HG02759 (cell line): Measurements from ENCODE around the gene RNF5.
"Not testable (repeated sequence)": the region's sequence is repeated elsewhere in the genome, so short reads cannot be mapped to it uniquely, and the experiment has no call there.

Experiments used
- ATAC-seq: cut with Tn5 transposase; IDR thresholded peaks from one replicate; pipeline ENCODE4 v1.9.1; 2021; ENCODE audit warnings: mild to moderate bottlenecking, moderate library complexity; ENCODE audit not compliant: unreplicated experiment

Gene RNF5

DNA sequence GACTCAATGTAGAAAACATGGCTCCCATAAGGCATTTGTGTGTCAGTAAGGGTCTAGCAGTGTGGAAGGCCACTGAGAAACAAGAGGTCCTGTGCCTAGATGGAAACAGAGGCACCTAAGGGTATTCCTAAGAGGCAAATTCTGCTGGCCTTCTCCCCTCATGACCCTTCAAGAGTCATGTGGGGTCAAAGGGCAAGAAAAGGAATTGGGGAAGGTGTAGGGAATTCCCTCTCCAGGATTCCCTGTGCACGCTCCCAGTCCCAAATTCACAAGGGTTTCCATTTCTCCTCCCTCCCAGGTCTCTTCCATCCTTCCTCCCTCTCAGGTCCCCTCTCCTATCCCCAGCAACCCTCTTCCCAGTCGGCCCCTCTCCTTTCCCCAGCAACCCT lies 2.9 kb upstream of the RNF5 start:
- ATAC-seq = no peak

DNA sequence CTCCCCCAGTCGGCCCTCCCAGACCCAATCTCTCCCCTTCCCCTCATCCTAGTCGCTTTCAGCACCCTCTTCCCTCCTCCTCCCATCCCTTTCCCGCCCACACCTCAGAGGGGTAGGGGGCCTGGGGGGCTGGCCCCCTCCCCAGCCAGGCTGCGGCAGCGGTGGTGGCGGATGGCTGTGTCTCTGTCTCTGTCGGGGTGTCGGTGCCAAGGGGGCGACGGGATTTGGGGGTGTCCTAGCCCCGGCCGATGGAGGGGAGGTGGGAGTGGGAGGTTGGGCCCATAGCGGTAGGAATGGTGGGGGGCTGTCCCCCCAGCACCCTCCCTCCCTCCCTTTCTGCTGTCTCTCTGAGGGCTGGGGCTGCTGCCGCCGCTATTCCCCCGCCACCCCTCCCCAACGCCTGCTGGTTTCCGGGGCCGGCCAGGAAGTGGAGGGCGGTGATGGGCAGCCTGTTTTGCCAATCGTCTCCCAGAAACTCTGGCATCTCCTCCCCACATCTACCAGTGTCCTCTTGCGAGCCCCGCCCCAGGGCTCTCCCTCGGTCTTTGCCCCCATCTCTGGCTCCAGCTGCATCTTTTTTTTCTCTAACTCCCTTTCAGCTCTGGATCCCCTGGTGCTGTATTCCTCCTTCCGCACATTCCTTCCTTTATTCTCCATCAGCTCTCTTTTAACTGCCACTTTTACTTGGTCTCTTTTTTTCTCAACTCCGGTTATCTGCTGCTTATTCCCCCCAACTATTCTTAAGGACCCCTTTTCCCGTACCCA lies 2.3 kb upstream of the RNF5 start, which contains the start of gene AGPAT1:
Gene AGPAT1, minus strand, starts transcription at position 374 of the 765 bp plus-strand sequence. CDS start 4,588 bp downstream, outside the sequence.
- ATAC-seq = peak; percentile 47

DNA sequence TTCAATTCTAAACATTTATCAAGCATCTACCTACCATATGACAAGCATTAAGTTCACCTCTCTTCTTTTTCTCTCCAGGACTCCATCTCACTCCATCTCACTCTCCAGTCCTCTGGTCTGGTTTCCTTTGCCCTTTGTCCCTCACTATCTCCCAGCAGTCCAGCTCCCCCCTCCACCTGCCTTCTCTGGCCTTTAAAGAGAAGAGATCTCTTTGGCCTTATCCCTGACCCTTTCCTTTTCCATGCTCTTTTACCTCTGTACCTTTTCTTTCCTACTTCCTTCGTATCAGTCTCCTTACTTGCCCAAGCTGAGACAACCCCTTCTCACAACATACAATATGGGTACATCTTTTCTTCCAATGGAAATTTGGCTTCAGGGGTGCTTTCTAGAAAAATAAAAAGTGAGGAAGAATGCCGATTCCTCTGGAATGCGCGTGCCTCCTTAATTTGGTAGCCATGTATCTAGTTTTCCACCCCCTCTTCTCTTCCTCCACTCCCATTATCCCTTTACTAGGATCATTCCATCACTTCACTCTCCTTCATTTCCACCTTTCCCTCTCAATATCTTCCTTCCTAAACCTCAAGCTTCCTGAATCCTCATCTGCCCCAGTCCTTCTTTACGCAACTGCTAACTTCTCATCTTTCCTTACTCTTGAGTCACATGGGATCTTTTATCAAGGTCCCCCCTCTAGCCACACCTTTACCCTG lies 1.6 kb upstream of the RNF5 start:
- ATAC-seq = no peak

DNA sequence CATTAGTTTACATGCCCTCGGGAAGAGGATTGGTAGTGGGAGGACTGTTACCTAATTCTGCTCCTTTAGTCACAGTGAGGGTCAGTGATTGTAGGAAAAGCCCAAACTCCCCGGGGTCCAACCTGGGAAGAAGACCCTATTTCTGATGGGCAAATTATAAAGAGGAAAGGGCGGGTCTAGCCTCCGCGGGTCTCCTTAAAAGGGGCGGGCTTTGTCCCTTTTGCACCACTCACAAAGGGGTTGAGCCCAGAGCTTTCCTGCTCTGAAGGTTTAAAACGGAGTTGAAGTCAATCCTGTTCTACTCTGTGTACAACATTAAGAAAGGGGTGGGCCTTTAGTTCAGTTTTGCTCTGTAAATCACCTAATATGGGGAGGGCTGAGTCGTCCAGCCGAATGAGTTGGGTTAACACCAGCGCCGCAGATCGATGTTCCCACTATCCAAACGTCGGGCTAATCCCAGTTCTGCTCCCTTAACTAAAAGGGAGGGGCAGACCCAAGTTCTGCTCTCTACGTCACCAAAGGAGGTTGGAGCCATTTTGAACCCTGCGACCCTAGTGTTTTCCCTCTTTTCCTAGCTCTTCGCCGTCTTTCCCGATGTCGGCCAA lies 920 bp upstream of the RNF5 start:
- no peak for ATAC-seq

DNA sequence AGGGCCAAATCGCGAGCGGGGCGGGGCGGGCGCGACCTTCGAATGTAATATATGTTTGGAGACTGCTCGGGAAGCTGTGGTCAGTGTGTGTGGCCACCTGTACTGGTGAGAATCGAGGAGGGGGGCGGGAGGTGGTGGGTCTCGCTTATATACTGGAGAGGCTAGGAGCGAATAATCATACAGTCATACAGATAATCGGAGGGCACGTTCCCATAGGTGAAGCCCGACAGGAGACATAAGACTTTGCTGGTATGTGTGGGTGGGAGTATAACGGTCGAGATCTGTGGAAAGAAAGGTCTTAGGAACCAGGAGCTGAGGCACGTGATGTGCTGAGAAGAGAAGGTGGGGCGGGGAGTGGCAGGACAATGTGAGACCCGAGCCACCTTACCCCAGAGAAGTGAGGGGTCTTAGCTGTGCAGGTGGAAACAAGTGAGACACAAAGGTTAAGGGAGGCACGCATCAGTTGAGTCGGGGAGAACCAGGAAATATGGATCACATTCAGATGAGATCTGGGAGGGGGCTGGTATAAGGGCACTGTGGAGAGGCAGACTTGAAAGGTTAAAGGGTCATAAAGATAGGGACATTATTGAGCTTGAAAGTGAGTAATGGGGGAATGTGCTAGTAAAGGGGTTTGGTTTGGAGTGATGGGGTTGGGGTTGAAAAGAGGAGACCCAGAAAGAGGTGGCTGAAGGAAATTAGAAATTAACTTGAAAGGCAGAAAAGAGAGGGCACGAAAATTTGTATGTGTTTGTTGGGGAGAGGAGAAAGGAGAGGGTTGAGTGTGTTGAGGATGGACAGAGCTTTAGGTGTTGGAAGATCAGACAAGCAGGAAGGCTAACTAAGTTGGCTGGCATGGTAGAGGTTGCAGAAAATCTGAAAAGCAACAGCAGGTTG lies 589 bp downstream of the RNF5 start:
- no peak for ATAC-seq

DNA sequence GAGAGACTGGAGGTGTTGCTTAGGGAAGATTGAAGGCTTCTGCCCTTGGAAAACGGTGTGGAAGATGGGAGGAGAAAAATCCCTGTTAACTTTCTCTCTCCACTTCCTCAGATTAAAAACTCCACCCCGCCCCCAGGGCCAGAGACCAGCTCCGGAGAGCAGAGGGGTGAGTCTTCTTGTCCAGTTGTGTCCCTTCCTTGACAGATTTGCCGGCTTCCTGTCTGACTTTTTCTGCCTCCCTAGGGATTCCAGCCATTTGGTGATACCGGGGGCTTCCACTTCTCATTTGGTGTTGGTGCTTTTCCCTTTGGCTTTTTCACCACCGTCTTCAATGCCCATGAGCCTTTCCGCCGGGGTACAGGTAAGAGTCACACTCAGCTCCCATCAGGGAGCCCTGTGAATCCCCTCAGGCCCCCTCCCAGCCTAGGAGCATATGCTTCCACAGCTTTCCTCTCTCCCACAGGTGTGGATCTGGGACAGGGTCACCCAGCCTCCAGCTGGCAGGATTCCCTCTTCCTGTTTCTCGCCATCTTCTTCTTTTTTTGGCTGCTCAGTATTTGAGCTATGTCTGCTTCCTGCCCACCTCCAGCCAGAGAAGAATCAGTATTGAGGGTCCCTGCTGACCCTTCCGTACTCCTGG lies 1.7 kb downstream of the RNF5 start:
- ATAC-seq = no peak

DNA sequence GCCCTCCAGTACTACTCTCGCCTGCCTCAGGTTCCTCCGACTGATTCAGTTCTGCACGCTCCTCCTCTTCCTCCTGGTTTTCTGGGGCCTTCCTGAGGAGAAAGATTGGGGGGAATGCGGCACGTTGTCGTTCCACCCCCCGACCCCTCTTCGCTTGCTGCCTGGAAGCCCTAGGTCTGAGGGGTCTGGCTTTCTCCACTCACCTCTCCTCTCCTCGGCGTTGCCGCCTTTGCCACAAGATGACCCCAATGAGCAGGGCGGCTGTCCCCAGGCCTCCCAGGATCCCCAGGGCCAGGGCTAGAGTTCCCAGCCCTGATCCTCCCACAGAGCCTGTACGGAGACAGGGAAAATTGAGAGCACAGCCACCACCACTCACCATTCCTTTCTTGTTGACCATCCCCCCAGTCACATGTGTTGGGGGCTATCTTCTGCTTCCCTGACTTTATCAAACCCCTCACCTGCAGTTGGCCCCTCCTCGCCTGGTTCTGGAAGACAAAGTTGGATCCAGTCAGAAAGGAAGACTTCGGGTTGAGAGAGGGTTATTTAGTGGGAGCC lies 3.0 kb downstream of the RNF5 start:
- ATAC-seq = no peak

DNA sequence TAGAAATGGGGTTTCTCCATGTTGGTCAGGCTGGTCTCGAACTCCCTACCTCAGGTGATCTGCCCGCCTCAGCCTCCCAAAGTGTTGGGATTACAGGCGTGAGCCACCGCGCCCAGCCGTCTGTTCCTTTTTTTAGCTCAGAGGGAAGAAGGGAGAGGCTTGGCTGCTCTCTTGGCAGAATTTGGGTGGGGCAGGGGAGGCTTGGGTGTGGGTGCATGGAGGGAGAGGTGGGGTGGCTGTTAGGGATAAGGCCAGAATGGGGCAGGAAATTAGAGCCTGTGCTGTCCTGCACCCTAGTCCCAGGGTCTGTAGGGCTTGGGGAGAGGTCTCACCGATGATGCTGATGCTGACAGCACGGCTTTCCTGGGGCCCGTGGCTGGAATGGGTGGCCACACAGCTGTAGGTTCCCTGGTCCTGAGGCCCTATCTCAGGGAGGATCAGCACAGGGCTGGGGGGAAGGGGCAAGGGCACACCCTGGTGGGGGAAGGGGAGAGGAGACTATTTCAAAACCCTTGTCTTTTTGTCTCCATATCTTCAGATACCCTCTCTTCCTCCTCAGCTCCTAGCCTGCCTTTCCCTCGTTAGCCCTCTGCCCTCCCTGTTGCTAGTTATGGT lies 3.8 kb downstream of the RNF5 start:
- ATAC-seq = no peak

DNA sequence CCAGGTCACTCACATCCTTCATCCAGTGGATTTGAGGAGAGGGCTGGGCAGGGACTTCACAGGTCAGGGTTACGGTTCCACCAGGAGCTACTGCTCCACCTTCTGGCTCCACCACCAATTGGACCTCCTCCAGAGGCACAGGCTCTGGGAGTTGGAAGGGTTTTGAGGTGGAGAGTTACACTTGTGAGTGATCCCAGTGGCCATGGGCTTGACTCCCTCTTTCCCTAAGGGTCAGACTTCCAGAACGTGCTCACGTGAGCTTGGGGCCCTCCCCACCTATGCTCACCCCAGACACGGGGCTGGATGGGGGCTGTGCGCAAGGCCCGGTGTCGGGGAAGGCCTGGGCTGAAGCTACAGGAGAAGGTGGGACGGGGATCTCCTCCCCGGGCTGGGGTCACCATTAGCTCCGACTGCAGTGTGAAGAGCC lies 4.4 kb downstream of the RNF5 start:
- ATAC-seq = no peak

DNA sequence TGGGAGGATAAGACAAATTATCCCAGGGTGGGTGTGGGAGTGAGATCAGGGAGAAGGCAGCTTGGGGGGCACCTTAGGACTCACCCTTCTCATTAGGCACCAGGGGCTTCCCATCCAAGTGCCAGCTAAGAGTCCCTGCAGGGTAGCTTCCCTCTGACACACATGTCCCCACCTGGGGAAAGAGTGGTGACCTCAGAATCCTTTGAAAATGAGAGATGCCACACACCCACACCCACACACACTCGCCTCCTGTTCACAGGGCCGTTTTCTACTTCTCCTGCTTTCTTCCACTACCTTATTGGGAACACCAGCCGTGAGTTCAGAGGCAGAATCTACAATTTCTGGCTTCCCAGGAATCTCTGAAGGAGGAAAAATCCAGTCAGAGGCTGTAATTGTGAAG lies 4.8 kb downstream of the RNF5 start:
- no peak for ATAC-seq

DNA sequence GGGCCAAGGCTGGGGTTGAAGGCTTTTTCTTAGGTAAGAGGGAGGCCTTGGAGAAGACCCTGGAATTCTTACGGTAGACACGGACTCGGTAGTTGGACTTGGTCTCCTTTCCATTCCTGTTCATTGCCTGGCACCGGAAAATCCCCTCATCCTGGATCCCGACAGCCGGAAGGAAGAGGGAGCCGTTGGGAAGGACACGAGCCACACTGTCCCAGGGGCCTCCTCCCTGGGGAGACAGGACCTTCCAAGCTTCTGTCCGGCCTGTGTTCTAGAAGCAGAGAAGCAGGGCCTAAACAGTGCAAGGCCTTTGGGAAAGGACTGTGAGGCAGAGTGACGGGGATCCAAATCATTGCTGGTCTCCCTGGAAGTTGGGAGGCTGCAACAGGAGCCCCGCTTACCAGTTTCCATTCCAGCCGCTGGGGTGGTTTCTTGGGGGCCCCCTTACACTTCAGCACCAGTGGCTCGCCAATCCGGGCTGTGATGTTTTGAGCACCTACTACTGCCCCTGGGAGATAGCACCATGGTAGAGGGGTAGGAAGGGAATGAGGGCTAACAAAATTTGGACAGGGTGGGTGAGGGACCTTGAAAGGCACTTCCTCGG lies 5.4 kb downstream of the RNF5 start:
- ATAC-seq = no peak

DNA sequence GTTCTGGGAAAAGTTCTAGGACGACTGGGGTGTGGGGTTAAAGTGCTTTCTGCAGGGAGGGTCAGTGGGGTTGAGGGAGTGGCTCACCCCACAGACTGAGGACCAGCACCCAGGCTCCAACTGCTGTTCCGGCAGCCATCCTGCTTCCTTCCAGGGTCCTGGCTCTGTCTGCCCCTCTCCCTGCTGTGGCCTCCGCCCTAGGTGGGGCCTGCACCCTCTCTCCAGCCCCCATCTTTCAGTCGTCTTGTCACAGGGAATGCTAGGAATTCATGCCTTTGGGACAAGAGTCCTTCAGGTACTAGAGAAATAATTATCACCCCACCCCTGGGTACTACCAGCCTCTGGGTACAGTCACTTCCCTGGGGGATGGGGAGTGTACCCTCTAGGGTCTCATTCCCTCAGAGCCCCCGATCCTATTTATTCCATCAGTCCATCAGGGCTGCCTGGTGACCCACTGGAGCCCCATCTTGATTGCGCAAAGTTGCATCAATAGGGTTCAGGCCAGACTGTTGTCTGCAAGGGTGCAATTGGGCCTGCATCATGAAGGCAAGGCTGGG lies 6.0 kb downstream of the RNF5 start, which contains the start of gene AGER:
Gene AGER, minus strand, starts transcription at position 170 of the 557 bp plus-strand sequence. Its CDS starts 31 bp downstream, at position 139.
- no peak for ATAC-seq

DNA sequence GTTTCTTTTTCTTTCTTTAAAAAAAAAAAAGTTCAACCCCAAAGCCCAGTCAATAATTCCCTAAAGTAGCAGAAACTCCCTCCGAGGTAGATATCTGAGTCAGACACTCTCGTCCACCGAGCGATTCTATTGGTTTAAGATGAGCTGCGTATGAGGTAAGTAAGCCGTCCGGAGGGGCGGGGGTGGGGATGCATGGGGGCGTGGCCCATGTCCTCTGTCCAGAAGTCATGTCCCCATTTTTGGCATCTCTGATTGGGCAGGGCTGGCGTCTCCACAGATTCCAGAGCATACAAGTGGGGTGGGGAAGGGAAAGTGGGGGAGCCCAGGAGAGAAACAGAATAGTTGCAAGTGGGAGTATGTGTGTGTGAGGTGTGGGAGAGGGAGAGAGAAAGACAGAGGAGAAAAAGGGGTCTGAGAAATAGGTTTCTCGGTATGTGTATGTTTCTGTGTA lies 7.5 kb downstream of the RNF5 start:
- not testable (repeated sequence) for ATAC-seq

DNA sequence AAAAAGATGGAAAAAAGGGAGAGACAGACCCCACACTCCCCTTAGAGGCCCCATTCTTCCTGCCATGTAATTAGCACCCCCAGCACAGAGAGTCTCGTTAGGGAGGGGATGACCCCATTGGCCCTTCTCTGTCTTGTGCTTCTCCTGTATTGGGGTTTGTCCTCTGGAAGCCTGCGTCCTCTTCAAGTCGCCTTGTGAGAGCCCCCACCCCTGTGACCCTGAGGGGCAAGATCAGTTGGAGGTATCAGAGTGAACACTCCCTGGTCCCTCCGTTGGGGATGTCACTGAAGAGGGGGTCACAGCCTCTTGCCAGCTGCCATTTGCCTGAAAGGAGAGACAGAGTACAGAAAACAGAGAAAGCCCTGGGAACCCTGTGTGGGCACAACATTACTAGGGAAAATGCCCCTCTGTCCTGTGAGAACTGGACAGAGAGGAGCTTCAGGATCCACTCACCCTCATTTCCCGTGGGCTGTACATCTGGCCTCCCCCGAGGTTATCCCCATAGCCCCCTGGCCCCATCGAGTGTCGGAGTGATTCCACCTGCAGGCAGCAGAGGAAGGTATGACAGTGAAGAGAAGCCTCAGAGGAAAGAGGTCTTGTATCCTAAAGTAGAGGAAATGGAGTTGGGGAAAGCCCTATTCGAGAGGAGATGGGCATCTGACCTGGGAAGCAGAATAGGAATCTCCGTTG lies 8.1 kb downstream of the RNF5 start:
- ATAC-seq = not testable (repeated sequence)

DNA sequence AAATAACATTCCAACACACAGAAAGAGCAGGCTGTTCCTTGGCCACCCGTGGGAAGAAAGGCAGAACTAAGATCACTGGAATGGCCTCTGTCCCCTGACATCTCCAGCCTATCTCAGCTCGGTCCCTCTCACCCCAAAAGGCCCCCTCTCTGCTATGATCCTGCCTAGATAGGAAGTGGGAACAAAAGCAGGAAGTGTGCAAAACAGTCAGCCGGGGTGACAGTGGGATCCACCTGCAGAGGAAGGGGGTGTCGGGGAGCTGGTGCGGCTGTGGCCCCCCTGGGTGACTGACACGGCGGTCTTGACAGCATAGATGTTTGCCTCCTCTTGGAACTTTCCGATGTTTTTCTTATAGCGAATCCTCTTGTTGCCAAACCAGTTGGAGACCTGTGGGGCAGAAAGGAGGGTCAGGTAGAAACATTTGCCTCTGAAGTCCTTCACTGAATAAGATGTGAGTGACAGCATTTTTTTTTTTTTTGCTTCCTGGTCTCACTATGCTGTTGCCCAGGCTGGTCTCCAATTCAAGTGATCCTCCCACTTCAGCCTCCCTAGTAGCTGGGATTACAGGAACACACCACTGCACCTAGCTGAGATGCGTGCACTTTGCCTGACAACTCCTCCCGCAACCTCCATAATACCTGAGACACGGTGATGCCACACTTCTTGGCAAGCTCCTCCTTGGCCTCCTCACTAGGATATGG lies 9.0 kb downstream of the RNF5 start:
- no peak for ATAC-seq

DNA sequence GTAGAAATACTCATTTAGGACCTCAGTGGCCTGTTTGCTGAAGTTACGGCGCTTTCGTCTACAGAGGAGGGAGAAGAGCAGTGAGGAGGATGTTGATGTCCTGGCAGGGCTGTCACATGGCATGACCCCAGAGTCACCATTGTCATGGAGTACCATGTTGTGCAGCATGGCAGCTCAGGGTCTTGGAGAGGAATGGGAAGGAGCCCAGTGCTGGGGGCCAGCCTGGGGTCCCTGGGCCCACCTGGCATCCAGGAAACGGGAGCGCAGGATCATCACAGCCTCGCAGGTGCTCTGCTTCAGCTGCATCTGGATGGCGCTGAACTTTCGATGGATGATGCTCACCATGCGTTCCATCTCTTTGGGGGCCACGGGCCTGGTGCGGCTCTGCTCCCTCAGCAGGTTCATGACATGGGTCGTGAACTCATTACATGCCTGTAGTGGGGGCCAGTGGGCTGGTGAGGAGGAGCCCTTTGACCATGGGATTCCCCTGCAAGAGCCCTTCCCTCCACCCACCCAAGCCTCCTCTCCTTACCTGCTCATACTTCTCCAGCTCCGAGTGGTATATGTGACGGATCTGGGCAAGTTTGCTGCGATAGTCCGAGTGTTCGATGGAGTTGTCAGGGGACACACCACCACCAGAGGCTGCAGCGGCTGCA lies 9.6 kb downstream of the RNF5 start:
- not testable (repeated sequence) for ATAC-seq
